C1 segment of cervical spinal cord (tissue), 14 donors: ENCODE measurements around the gene SCLY.
"Not testable (repeated sequence)": the region's sequence is repeated elsewhere in the genome, so short reads cannot be mapped to it uniquely, and the experiment has no call there.

ENCODE experiments used
- DNase-seq, 14 donors: peaks; one replicate each; lab custom pipeline; 2025; lab: John Stamatoyannopoulos, UW

The SCLY gene

GRCh38 chr2:238040918-238041317 is 19.9 kb upstream of the SCLY start:
- DNase-seq, result no peak

GRCh38 chr2:238042090-238042489 is 18.7 kb upstream of the SCLY start:
- DNase-seq, result peak in 1 of 14 donors; percentile 11

GRCh38 chr2:238042849-238043584 is 17.8 kb upstream of the SCLY start:
- peak in 1 of 14 donors; percentile 38 for DNase-seq

GRCh38 chr2:238043851-238044250 is 16.9 kb upstream of the SCLY start:
- no peak for DNase-seq

GRCh38 chr2:238045575-238045974 is 15.2 kb upstream of the SCLY start:
- no peak for DNase-seq

GRCh38 chr2:238046725-238047270 is 14.0 kb upstream of the SCLY start:
- no peak for DNase-seq

GRCh38 chr2:238053191-238053776 is 7.5 kb upstream of the SCLY start:
- DNase-seq, result no peak

GRCh38 chr2:238055841-238056240 is 5.0 kb upstream of the SCLY start:
- DNase-seq, result no peak

GRCh38 chr2:238057696-238058575 is 2.9 kb upstream of the SCLY start:
- not testable (repeated sequence) for DNase-seq

GRCh38 chr2:238059505-238059904 is 1.3 kb upstream of the SCLY start:
- no peak for DNase-seq

- no peak for DNase-seq
Measured at GRCh38 chr2:238060096-238060541, 682 bp upstream of the SCLY start.

- peak in 6 of 14 donors; percentile 29 to 72 (median 59) for DNase-seq
Measured at GRCh38 chr2:238061315-238062202, 758 bp downstream of the SCLY start.

GRCh38 chr2:238063414-238064189 is 2.8 kb downstream of the SCLY start:
- DNase-seq, result no peak

- DNase-seq, result no peak
Measured at GRCh38 chr2:238064376-238064775, 3.6 kb downstream of the SCLY start.

- DNase-seq, result no peak
Measured at GRCh38 chr2:238065071-238065846, 4.5 kb downstream of the SCLY start.

- DNase-seq, result no peak
Measured at GRCh38 chr2:238066218-238066617, 5.4 kb downstream of the SCLY start.

GRCh38 chr2:238066718-238067117 is 5.9 kb downstream of the SCLY start:
- DNase-seq, result not testable (repeated sequence)

GRCh38 chr2:238067939-238068338 is 7.1 kb downstream of the SCLY start:
- DNase-seq, result no peak

- DNase-seq, result no peak
Measured at GRCh38 chr2:238069021-238069709, 8.4 kb downstream of the SCLY start.
